B cell (primary cell): ENCODE measurements around the gene AVPI1. TPM values are rescaled to one million over a fixed set of nuclear protein-coding genes. Genes with fewer than 3 reads are reported as not detected.

Experiments used
- ATAC-seq: fragments of 200-7000 bp; cut with Tn5 transposase; one replicate; pipeline ENCODE4 v1.10.0; 2021; ENCODE audit warnings: low read depth, mild to moderate bottlenecking, moderate number of reproducible peaks, moderate library complexity
- CTCF ChIA-PET: fragments of 350-600 bp; sonication (Branson Sonifier 250); formaldehyde crosslinking; loops from one replicate; lab custom pipeline; 2021; ENCODE audit warnings: antibody characterized with exemption, inconsistent platforms; lab: Charles Lee
- POLR2A ChIA-PET: fragments of 350-600 bp; sonication (Branson Sonifier 250); formaldehyde crosslinking; loops from one replicate; lab custom pipeline; 2021; ENCODE audit warnings: antibody characterized with exemption; lab: Charles Lee
- DNase-seq: peaks from one replicate; pipeline ENCODE4 v3.0.0; 2013
- H2AFZ ChIP-seq: 2 replicates; pipeline ENCODE4 v1.6.1; 2012; ENCODE audit warnings: mild to moderate bottlenecking, low read depth, low read length; ENCODE audit not compliant: insufficient read depth, poor library complexity, severe bottlenecking
- H3K27ac ChIP-seq, 2 donors: 1 replicate in 1 of 2; 2 replicates in 1 of 2; pipeline ENCODE4 v1.5.1; 2012 to 2013; ENCODE audit warnings: low read length in 2 of 2, mild to moderate bottlenecking in 2 of 2, moderate library complexity in 1 of 2
- H3K27me3 ChIP-seq, 4 experiments: fragments of 200-600 bp in 1 of 4; sonication (generic) in 1 of 4; replicated peaks in 1 of 4; 1 replicate in 2 of 4; 2 replicates in 2 of 4; pipeline versions ENCODE4 v1.6.1 to v1.7.0; 2013 to 2016; ENCODE audit warnings: low read length in 3 of 4, mild to moderate bottlenecking in 2 of 4, mixed read lengths in 1 of 4, moderate library complexity in 1 of 4; ENCODE audit not compliant: insufficient read depth in 4 of 4, control insufficient read depth in 3 of 4; ENCODE audit errors: control extremely low read depth in 1 of 4
- H3K36me3 ChIP-seq, 2 experiments: replicated peaks in 1 of 2; 1 replicate in 1 of 2; 2 replicates in 1 of 2; pipeline versions ENCODE4 v1.6.1 to v1.7.1; 2013; ENCODE audit warnings: low read length in 1 of 2; ENCODE audit not compliant: insufficient read depth in 2 of 2, control insufficient read depth in 1 of 2; ENCODE audit errors: control extremely low read depth in 1 of 2, extremely low read depth in 1 of 2
- H3K4me1 ChIP-seq, 2 donors: fragments of 200-600 bp in 1 of 2; sonication (generic) in 1 of 2; 1 replicate in 1 of 2; 2 replicates in 1 of 2; pipeline versions ENCODE4 v1.5.1 to v1.6.1; 2013 to 2017; ENCODE audit warnings: low read length in 2 of 2; ENCODE audit not compliant: control insufficient read depth in 2 of 2, insufficient read depth in 2 of 2
- H3K4me2 ChIP-seq: replicated peaks from 2 replicates; pipeline ENCODE3; 2012; ENCODE audit warnings: mild to moderate bottlenecking, low read depth, low read length; ENCODE audit not compliant: poor library complexity, severe bottlenecking
- H3K4me3 ChIP-seq, 5 experiments: fragments of 200-600 bp in 1 of 5; sonication (generic) in 1 of 5; 1 replicate in 3 of 5; 2 replicates in 2 of 5; pipeline versions ENCODE4 v1.5.1 to v1.7.0; 2011 to 2016; ENCODE audit warnings: low read length in 4 of 5, mild to moderate bottlenecking in 4 of 5, low read depth in 2 of 5, control low read depth in 1 of 5, moderate library complexity in 1 of 5; ENCODE audit not compliant: insufficient read depth in 1 of 5; ENCODE audit errors: control extremely low read depth in 1 of 5, extremely low read depth in 1 of 5
- H3K79me2 ChIP-seq: fragments of 200-600 bp; sonication (generic); one replicate; pipeline ENCODE4 v1.6.0; 2016; ENCODE audit warnings: low read length; ENCODE audit not compliant: control insufficient read depth, insufficient read depth
- H3K9ac ChIP-seq: fragments of 200-600 bp; sonication (generic); 2 replicates; pipeline ENCODE4 v1.6.1; 2017; ENCODE audit warnings: mild to moderate bottlenecking, low read length, moderate library complexity
- H3K9me3 ChIP-seq, 3 donors: one replicate each; pipeline versions ENCODE4 v1.6.1 to v1.7.1; 2013; ENCODE audit warnings: low read length in 2 of 3; ENCODE audit not compliant: control insufficient read depth in 2 of 3, insufficient read depth in 1 of 3; ENCODE audit errors: control extremely low read depth in 1 of 3
- H4K20me1 ChIP-seq: 2 replicates; pipeline ENCODE4 v1.6.0; 2012; ENCODE audit warnings: mild to moderate bottlenecking, low read length; ENCODE audit not compliant: insufficient read depth, control insufficient read depth, poor library complexity, severe bottlenecking
- H3K27ac Mint-ChIP-seq: one replicate; pipeline ENCODE4 v1.8.0; 2021; ENCODE audit warnings: mixed read lengths
- H3K27me3 Mint-ChIP-seq: one replicate; pipeline ENCODE4 v1.8.0; 2021; ENCODE audit warnings: mixed read lengths
- H3K4me1 Mint-ChIP-seq: one replicate; pipeline ENCODE4 v1.8.0; 2021; ENCODE audit warnings: mixed read lengths
- H3K4me3 Mint-ChIP-seq: one replicate; pipeline ENCODE4 v1.8.0; 2021; ENCODE audit warnings: mixed read lengths
- H3K9me3 Mint-ChIP-seq: one replicate; pipeline ENCODE4 v1.8.0; 2022; ENCODE audit warnings: mixed read lengths; ENCODE audit not compliant: insufficient read depth
- EZH2 ChIP-seq: IDR thresholded peaks from 2 replicates; pipeline ENCODE4 v1.6.1; 2012; ENCODE audit warnings: borderline replicate concordance, low read depth, mild to moderate bottlenecking, moderate library complexity, low read length; ENCODE audit not compliant: insufficient read depth, poor library complexity, severe bottlenecking
- WGBS: methylation state at CpG from one replicate; pipeline ENCODE4 v1.1.5; 2013; ENCODE audit warnings: missing lambda C conversion rate; ENCODE audit not compliant: insufficient coverage; 5-methylcytosine and 5-hydroxymethylcytosine counted together
- intact Hi-C: fragments of 100-400 bp; cut with micrococcal nuclease; formaldehyde crosslinking; loops from one replicate; pipeline ENCODE4 v1.10.0; 2022
- polyA plus RNA-seq: library from polyadenylated mRNA; depleted of rRNA; stranded (reverse); fragments of >200 nt; gene quantifications from 2 replicates; pipeline ENCODE4 v1.2.3, GENCODE V29; 2012
- total RNA-seq, 2 donors: library from RNA; stranded (reverse); fragments of 120-200 nt in 1 of 2; gene quantifications; 1 replicate in 1 of 2; 2 replicates in 1 of 2; pipeline versions ENCODE4 v1.2.3 to v1.2.4, GENCODE V29; 2013 to 2022
- TF ChIP-seq, protein P1 (sequence below): fragments of 200-600 bp; IDR thresholded peaks from one replicate; pipeline ENCODE4 v1.8.0; 2022; ENCODE audit warnings: antibody characterized with exemption, mild to moderate bottlenecking

The AVPI1 gene
- total and polyA plus RNA-seq, 2 donors (not counting 1 experiment from before 2014, with no cell fraction given) = 3.6 to 3.9 TPM

DNA sequence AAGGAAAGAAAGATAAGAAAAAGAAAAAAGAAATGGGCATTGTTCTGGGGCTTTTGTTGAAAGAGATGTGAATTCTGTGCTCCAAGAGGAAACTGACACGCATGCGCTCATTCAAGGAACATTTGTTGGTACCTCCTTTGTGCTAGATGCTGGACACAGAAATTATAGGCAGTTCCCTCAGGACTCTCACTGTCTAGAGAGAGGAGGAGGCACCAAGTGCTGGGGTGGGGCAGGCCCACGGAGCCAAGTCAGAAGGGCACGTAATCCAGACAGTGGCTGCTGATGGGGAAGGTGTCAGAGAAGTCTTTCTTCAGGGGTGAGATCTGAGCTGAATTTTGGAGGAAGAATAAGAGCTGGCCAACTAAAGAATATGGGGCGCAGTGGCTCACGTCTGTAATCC is 47.0 kb upstream of the AVPI1 start:
- peaks cover 0 to 3% (median 0%) of the 10 kb centered on the region in 4 experiments for H3K27me3 ChIP-seq
- no peak overlapping the region for H3K9ac ChIP-seq
- H2AFZ ChIP-seq = no peak overlapping the region
- peaks cover 0 to 8% of the 10 kb centered on the region in 2 experiments for H3K36me3 ChIP-seq
- no peak overlapping the region for H3K27ac ChIP-seq
- no peak overlapping the region for H3K4me2 ChIP-seq
- POLR2A ChIA-PET = interaction anchor here (0.6 to 0.7 kb wide), 2 partner anchors 231 to 1201 kb away, joined by 3 to 7 read pairs; no protein-coding TSS in a partner anchor
- no peak for DNase-seq
- peaks cover 18 to 25% of the 10 kb centered on the region in 2 donors for H3K4me1 ChIP-seq
- H3K79me2 ChIP-seq = peaks cover 22% of the 10 kb centered on the region
- TF ChIP-seq EZH2 = no peak
- TF ChIP-seq, protein P1, sequence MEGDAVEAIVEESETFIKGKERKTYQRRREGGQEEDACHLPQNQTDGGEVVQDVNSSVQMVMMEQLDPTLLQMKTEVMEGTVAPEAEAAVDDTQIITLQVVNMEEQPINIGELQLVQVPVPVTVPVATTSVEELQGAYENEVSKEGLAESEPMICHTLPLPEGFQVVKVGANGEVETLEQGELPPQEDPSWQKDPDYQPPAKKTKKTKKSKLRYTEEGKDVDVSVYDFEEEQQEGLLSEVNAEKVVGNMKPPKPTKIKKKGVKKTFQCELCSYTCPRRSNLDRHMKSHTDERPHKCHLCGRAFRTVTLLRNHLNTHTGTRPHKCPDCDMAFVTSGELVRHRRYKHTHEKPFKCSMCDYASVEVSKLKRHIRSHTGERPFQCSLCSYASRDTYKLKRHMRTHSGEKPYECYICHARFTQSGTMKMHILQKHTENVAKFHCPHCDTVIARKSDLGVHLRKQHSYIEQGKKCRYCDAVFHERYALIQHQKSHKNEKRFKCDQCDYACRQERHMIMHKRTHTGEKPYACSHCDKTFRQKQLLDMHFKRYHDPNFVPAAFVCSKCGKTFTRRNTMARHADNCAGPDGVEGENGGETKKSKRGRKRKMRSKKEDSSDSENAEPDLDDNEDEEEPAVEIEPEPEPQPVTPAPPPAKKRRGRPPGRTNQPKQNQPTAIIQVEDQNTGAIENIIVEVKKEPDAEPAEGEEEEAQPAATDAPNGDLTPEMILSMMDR = no peak
- H3K4me3 Mint-ChIP-seq = no peak overlapping the region
- no peak overlapping the region for H3K27ac Mint-ChIP-seq
- CTCF ChIA-PET = interaction anchor here (0.6 to 11.1 kb wide), 11 partner anchors 9 to 448 kb away, joined by 3 to 267 read pairs (median 6); partner anchors contain the start of genes ANKRD2 and AVPI1
- H3K9me3 ChIP-seq = no peaks in the 10 kb centered on the region
- peaks cover 2% of the 10 kb centered on the region for H3K27me3 Mint-ChIP-seq
- no peak for ATAC-seq
- peaks cover 30% of the 10 kb centered on the region for H3K4me1 Mint-ChIP-seq
- no peaks in the 10 kb centered on the region for H3K9me3 Mint-ChIP-seq
- intact Hi-C loops = no loop called here
- no peaks in the 10 kb centered on the region for H4K20me1 ChIP-seq
- 88% methylated on average over 6 of the region's 6 CpGs for WGBS
- H3K4me3 ChIP-seq = no peak overlapping the region

- Histone ChIP-seq H3K36me3 (peaks cover 0 to under 1% of the 10 kb centered on the region in 2 experiments), H3K27ac (no peak overlapping the region), H4K20me1 (no peaks in the 10 kb centered on the region), H3K4me1 (peaks cover 14 to 17% of the 10 kb centered on the region in 2 donors), H3K79me2 (peaks cover 14% of the 10 kb centered on the region), H3K27me3 (peaks cover 0 to 3% (median 0%) of the 10 kb centered on the region in 4 experiments), H2AFZ (no peak overlapping the region), H3K9me3 (no peaks in the 10 kb centered on the region), H3K4me2 (no peak overlapping the region), H3K4me3 (no peak overlapping the region), H3K9ac (no peak overlapping the region)
- 100% methylated on average over 1 of the region's 5 CpGs for WGBS
- ChIA-PET POLR2A (interaction anchor here (0.6 kb wide), 1 partner anchor 12 kb away, joined by 6 read pairs; no protein-coding TSS in a partner anchor), CTCF (interaction anchor here (0.6 to 11.1 kb wide), 13 partner anchors 19 to 447 kb away, joined by 3 to 267 read pairs (median 7); partner anchors contain the start of gene AVPI1)
- Mint-ChIP-seq H3K27me3 (peaks cover 4% of the 10 kb centered on the region), H3K4me1 (peaks cover 24% of the 10 kb centered on the region), H3K27ac (no peak overlapping the region), H3K4me3 (no peak overlapping the region), H3K9me3 (no peaks in the 10 kb centered on the region)
- no peak for DNase-seq
- intact Hi-C loops = no loop called here
- ATAC-seq = no peak
- TF ChIP-seq EZH2 = no peak
- TF ChIP-seq, protein P1 = no peak
These were observed 46.2 kb upstream of the AVPI1 start for GRCh38 chr10:97733256-97733655.
